Testis (tissue), 2 donors: ENCODE measurements around the gene MYL7.

Experiments
- CTCF ChIP-seq, 3 experiments: fragments of 450-650 bp in 2 of 3; fragments of 200-600 bp in 1 of 3; sonication (generic) in 1 of 3; IDR thresholded peaks; one replicate each; pipeline ENCODE4 v1.5.1; 2016 to 2019; ENCODE audit warnings: antibody characterized with exemption in 3 of 3, mild to moderate bottlenecking in 2 of 3, moderate library complexity in 1 of 3
- POLR2A ChIP-seq: fragments of 450-650 bp; IDR thresholded peaks from one replicate; pipeline ENCODE4 v1.6.1; 2017; ENCODE audit warnings: antibody characterized with exemption, mild to moderate bottlenecking, moderate library complexity

DNA sequence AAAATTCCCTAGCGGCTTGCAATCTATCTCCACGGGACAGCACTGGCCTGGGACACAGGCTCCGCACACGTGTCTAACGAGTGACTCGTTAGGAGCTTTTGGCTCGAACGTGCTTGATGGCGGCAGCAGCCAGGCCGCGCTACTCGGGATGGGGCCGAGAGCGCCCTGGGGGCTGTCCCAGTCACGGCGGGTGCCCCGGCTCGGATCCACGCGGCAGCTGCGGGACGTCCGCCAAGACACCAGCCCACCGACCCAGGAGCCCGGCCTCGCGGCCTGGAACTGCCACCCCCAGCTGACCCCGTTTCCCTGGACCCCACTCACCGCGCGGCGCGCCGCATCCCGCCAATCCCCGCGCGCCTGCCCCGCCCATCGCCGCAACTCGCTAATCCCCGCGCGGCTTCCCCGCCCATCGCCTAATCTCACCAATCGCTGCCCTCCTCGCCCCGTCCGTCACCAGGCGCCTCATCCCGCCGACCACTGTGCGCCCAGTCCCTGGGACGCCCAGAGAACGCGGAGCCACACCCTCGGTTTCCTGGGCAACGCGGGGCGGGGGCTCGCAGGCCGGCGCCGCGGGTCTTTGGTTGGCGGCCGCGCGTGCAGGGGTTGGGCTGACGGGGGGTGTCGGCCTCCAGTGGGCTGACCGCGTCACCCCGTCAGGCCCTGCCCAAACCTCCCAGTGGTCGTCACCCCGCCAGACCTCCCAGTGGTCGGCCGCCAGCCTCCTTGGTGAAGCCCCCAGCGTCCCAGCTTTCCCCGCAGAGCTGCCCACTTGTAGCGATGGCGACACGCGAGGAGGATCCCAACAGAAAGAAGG lies 17.7 kb downstream of the MYL7 start, which contains the start of gene POLD2:
- TF ChIP-seq CTCF (IDR thresholded peaks at IDR 0.05) = peak in 1 of 3 experiments; percentile 2
- no peak for TF ChIP-seq POLR2A
